ENCODE data around the gene GPR21. TPM values are rescaled to one million over a fixed set of nuclear protein-coding genes. Genes with fewer than 3 reads are reported as not detected.

The GPR21 gene, protein sequence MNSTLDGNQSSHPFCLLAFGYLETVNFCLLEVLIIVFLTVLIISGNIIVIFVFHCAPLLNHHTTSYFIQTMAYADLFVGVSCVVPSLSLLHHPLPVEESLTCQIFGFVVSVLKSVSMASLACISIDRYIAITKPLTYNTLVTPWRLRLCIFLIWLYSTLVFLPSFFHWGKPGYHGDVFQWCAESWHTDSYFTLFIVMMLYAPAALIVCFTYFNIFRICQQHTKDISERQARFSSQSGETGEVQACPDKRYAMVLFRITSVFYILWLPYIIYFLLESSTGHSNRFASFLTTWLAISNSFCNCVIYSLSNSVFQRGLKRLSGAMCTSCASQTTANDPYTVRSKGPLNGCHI
- 0.42 TPM in 1 of 2 replicates, not detected in the other for total RNA-seq
- 0.25 TPM for polyA plus RNA-seq (2012)

DNA sequence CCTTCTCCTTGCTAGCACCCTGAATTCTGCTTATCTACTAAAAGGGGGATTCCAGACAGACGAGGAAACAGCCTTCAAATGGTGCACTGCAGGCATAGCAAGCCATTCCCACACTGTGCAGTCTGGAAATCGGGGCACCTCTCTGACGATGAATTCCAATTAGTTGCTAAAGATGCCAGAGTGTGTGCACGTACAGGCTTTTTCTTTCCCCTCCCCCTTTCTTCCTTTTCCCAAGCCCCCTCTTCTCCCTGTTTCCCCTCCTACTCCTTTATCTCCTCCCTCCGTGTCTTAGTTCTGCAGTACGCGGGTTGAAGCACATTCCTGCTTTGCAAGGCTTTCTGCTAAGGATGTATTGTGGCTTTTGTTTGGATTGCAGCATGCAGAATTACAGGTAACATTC is at the start of gene GPR21:
GPR21 (plus strand) TSS at position 316 of the 400 bp plus-strand sequence. CDS start 900 bp downstream, outside the sequence.
- no peak for DNase-seq (ENCODE audit: low read depth)

DNA sequence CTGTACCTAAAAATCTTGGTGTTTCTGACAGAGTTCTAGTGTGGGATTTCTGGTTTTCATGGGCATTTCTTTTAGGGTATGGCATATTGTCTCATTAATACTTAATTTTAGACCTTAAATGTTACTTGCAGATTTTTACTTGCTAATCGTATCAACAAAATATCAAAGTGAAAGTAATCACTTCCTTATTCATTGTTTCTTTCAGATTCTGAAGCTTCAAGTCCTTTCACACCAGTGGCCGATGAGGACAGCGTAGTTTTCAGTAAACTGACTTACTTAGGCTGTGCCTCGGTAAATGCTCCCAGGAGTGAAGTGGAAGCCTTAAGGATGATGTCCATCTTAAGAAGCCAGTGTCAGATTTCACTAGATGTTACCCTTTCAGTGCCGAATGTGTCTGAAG is 47.5 kb upstream of the GPR21 start:
- DNase-seq (ENCODE audit: low read depth) = no peak

DNA sequence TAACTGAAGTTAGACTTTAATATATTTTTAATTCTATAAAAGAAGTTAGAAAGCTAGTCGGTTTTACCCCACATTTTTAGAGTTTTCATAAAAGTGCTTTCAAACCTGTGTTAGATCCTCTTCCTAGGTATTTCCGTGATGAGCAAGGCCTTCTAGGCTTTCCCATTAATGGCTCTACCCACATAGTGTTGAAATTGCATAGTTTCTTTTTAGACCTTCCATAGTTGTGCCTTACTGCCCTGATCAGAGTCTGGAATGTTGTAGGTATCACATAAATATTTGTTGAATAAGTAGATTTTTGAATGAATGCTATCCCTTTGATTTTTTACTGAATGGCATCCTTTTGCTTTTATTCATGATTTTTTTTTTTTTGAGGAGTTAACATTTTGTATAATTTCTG is 45.3 kb upstream of the GPR21 start:
- no peak for DNase-seq (ENCODE audit: low read depth)

DNA sequence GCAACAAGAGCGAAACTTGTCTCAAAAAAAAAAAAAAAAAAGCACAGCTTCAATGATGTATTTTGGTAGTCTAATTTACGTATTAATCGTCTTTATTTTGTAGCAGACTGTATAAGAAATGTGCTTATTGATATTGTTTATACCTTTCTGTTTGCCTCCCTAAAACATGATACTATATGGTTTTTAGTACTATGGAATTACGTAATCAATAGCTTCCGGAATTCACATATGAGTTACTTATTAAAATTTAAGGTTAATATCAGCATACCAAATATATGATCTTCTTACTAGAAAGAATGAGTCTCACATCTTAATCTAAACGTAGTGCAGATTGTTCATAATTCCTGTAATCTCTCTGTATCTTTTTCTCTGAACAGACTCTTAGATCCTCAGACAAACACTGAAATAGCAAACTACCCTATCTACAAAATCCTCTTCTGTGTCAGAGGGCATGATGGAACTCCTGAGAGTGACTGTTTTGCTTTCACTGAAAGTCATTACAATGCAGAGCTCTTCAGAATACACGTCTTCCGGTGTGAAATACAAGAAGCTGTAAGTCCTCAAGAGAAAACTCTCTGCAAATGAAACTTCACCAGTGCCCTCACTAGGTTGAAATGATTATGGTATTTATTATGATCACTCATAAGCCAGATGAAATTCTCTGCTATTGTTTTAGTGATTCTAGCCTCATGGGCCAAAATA is 44.4 kb upstream of the GPR21 start:
- DNase-seq (ENCODE audit: low read depth) = no peak

DNA sequence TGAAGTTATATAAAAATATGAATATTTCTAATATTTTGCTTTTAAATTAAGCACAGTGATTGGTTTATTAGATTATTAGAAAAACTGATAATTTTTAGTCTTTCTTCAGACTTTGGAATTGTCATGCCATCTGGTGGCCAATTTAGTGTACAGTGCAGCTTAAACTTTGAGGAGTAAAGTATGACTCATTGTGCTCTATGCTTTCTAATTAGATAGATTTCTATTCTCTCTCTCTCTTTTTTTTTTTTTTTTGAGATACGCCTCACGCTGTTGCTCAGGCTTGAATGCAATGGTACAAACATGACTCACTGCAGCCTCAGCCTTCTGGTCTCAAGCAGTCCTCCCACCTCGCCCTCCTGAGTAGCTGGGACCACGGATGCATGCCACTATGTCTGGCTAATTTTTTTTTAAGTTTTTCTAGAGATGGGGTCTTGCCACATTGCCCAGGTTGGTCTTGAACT is 42.1 kb upstream of the GPR21 start:
- DNase-seq (ENCODE audit: low read depth) = peak; percentile 69

DNA sequence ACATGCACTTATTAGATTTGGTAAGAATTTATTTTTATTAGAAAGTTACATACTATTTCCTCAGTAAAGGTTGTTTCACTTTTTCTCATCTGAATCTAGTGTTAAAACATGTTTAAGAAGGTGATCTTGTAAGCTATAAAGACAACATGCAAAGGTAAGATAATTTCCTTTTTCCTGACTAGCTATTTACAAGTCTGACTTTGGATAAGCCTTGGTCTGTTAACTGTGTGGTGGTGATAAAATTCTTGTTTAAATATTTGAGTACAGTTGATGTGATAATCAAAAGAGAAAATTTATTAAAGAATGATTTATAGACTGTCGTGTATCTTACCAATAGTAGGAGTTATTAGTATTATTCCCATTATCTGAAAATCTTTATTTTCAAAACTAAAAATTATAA is 36.9 kb upstream of the GPR21 start:
- no peak for DNase-seq (ENCODE audit: low read depth)

DNA sequence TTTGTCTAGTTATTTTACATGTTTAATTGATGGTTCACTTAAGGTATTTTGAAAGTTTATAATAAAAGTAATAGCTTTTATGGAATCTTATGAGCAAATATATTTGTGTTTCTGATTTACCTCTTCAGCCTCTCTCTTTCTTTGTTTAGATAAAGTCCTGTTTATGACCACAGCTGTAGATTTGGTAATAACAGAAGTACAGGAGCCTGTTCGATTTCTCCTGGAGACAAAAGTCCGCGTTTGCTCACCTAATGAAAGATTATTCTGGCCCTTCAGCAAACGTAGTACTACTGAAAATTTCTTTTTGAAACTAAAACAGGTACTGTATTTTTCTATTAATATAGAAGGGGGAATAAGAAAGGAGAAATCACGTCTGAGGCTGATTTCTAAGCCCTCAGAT is 35.0 kb upstream of the GPR21 start:
- no peak for DNase-seq (ENCODE audit: low read depth)

DNA sequence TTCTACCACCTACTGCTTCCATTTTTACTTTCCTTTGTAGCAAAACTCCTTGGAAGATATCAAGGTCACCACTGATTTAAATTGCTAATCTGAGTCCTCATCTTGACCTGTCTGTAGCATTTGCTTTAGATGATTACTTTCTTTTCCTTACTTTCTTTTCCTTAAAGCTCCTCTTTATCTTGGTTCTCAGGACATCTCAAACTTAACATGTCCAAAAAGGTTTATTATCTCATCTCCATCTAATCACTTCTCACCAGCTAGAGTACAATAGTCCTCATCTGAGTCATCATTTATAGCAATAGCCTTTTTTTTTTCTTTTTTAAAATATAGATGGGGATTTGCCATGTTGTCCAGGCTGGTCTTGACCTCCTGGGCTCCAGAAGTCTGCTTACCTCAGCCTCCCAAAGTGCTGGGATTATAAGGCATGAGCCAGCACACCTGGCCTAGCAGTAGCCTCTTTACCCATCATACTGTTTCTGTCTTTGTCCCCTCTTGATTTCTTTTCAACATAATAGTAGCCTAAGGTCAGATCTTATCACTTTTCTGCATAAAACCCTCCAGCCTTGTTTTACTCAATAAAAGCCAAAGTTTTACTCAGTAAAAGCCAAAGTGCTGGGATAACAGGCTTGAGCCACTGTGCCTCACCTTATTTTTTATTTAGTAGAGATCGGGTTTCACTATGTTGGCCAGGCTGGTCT is 32.9 kb upstream of the GPR21 start:
- DNase-seq (ENCODE audit: low read depth) = no peak

DNA sequence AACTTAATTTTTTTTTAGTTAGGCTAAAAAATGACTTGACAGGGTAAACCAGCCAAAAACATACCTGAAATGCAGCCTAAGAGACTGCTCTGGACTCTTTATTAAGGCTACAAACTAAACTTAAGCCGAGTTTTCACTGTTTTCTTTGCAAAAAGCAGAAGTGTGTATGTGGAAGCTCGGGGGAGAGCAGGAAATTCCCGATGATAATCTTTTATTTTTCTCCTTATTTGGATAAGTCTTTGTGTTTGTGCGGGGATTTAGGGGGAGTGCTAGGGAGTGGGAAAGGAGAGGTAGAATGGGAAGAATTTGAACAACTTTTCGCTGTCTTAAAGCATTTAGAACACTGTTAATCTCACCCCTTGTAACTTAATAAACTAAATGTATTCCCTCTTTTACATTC is 30.7 kb upstream of the GPR21 start:
- no peak for DNase-seq (ENCODE audit: low read depth)

DNA sequence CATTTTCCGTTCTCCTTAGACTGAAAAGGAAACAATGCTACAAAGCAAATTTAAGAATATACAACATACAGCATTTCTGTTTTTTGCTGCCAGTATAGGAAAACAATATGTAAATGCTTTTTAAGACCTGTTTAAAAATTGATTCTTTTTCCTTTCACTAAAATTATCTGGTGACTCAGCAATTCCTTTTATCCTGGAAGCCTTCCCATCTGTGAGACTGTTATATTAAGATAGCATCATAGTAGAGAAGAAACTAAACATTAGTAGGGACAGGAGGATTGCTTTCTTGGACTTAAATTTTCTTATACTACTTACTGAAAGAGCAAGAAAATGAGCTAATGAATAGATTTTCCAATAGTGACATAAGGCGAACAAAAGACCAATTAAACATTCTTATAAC is 30.0 kb upstream of the GPR21 start:
- peak; percentile 45 for DNase-seq (ENCODE audit: low read depth)

DNA sequence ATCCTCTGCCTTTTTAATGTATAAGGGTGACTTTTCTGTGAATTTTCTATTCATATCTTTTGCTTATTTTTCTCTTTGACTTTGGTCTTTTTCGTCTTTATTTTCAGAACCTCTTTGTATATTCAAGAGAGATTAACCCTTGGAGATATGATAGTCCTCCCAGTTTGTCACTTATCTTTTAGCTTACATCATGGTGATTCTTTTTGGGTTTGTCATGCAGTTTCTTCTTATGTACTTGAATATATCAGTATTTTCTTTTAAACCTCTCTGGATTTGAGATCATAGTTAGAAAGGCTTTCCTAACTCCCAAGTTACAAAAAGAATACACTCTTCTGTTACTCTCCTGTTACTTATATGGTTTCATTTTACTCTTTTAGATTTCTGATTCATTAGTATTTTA is 27.5 kb upstream of the GPR21 start:
- no peak for DNase-seq (ENCODE audit: low read depth)

DNA sequence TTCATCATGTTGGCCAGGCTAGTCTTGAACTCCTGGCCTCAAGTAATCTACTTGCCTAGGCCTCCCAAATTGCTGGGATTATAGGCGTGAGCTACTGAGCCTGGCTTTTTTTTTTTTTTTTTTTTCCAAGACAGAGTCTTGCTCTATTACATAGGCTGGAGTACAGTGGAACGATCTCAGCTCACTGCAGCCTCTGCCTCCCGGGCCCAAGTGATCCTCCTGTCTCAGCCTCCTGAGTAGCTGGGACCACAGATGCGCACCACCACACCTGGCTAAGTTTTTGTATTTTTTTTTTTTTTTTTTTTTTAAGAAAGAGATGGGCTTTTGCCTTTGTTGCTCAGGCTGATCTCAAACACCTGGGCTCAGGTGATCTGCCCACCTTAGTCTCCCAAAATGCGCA is 26.2 kb upstream of the GPR21 start:
- no peak for DNase-seq (ENCODE audit: low read depth)

DNA sequence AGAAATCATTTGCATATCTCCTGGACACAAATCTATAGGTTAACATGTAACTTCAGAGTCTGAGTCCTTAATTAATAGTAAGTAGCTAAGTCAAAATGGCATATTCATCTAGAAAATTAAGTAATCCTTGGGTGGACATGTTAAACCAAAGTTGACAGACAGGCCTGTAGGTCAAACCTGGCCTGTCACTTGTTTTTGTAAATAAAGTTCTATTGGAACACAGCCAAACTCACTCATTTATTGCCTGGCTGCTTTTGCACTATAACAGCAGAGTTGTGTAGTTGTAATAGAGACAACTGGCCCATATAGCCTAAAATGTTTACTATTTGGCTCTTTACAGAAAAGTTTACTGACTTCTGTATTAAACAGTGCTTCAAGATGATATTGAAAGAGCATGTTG is 24.6 kb upstream of the GPR21 start:
- no peak for DNase-seq (ENCODE audit: low read depth)

DNA sequence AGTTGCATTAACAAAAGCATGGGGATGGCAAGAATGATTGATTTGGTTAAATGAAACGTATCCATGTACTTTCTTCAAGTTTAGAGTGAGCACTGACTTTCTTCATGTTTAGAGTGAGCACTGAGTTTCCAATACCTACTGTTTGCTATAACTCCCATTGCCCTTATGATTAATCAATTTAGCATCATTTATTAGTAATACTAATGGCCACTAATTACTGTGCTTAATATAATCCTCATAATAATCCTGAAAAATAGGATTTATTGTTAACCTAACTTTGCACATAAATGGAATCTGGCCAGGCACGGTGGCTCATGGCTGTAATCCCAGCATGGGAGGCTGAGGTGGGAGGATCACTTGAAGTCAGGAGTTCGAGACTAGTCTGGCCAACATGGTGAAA is 22.1 kb upstream of the GPR21 start:
- DNase-seq (ENCODE audit: low read depth) = no peak

DNA sequence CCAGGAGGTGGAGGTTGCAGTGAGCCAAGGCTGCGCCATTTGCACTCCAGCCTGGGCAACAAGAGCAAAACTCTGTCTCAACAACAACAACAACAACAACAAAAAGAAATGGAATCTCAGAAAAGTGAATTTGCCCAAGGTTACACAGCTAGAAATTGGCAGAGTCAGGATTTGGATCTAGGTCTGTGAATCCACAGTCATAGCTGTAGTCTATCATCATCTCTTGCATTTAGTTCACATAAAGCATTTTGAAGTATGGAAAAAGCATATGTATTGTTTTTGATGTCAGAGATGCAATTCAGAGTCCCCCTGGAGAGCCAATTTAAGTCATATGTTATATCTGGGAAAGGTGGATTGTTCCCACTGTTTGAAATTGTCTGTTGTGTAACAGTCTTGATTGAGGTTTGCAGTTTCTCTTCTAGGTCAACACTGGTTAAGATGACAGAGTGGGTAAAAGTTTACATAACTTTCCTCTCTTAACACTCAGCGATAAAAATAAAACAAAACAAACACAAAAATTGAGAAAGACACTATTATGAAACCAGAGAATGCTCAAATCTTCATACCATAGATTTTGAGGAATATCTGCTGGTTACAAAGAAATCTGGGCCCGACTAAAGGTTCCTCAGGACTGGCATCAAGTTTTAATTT is 21.5 kb upstream of the GPR21 start:
- no peak for DNase-seq (ENCODE audit: low read depth)

DNA sequence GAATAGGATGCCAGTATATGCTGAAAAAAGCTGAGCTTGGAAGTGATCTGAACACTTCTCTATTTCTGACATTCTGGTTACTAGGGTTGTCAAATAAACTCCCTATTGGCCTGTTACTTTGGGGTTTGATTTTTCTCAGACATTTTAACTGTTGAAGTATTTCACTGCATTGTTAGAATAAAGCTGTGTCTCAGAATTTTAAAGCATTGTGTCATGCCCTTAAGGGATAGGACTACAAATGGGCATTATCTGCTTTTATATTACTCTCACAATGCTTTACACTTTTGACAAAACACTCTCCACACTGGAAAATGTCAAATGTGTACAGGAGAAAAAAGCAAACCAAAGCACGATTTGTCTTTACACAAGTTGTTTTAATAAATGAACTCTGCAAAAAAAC is 16.8 kb upstream of the GPR21 start:
- no peak for DNase-seq (ENCODE audit: low read depth)

DNA sequence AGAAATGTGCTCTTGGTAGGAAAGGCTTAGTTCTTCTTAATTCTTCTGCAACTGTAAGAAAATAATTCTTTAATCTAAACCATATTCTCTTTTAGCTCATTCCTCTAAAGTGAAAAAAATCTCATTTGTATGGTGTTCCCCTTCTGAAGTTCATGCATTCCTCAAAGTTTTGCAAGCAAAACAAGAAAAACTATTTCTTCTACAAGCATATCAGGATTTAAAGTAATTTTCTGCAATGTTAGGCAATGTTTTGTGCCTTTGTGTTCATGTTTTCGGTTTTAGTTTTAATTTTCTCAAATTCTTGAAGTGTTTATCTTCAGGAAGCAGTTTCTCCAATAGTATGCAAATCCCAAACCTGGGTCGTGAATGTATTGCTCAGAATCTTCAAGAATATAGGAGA is 12.7 kb upstream of the GPR21 start:
- no peak for DNase-seq (ENCODE audit: low read depth)

DNA sequence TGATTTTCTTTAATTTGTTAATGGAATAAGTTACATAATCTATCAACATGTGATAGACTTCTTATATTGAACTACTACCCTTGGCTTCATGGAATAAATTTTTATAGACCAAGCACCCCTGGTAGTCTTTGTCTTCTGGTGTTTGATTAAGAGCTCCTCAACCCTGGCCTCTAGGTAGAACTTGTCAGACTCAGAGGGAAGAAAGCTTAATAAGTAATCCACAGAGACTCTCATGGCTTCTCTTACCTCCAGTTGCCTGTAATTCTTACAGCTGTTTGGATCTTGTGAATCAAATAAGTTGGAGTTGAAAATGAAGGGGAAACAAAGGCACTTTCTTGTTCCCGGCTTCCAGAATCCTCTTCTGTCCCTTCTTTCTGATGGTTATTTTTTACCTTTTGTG is 7.0 kb upstream of the GPR21 start:
- no peak for DNase-seq (ENCODE audit: low read depth)

DNA sequence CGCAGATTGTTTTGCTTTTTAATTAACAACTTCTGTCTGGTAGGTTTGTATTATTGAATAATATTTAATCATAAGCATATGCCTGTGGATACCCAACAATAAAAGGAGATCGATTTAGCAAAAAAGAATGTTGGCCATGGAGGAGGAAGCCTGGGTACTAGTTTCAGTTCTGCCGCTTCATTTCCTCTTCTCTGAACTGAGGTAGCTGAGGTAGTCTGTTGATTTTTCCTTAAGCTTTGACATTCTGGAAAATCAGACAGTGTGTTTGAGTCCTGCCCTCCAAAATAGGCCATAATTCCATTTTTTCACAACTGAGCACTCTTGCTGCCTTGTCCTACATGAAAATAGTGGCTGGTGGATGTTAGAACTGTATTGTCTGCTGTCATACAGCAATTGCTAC is 6.0 kb upstream of the GPR21 start:
- no peak for DNase-seq (ENCODE audit: low read depth)

DNA sequence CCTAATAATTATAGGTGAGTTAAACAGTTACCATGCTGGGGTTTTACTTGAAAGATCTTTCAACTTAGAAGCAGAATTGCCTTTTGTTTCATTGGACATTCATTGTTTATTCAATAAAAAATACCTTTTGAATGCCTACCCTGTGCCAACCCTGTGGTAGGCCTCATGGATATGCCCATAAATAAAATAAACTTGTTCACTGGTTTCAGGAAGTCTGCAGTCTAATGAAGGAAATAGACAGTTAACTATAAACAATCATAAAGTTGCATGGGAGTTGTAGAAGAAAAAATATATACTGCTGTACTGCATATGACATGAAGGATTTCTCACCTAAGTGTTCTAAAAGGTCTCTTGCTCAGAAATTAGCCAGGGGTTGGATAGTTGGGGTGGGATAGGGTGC is 5.3 kb upstream of the GPR21 start:
- no peak for DNase-seq (ENCODE audit: low read depth)

DNA sequence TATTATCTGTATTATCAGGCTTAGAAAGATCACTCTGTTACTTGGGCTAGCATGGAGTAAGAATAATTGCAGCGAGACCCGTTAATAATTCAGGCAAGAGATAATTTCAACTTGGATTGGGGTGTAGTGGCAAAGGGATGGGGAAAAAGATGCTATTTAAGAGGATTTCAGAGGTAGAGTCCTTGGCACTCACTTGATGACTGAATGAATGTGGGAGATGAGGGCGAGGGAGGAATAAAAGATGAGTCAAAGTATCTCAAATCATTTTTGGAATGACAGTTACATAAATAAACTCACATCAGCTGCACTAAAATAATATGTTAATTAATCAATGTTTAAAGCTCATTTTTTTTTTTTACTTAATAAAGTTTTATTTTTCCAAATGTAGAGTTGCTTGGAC is 4.5 kb upstream of the GPR21 start:
- DNase-seq (ENCODE audit: low read depth) = no peak

DNA sequence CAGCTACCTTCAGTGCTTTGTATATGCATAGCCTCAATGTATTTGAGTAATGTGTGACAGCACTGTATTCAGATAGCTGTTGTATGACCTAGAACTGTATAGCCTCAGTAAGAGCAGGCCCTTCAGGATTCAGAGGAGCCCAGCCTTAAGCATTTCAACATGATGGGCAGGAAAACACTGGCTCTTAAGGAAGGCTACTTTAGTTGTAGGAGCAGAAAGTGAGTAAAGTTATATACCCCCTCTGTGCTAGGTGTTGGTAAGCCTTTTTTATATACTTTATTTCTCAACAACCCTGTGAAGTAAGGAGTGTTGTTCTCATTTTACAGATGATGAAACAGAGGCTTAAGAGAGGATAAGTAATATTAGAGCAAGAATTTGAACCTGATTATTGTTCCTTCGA is 1.5 kb upstream of the GPR21 start:
- no peak for DNase-seq (ENCODE audit: low read depth)
